ENCODE measurements around the gene GNAI3. TPM values are rescaled to one million over a fixed set of nuclear protein-coding genes. Genes with fewer than 3 reads are reported as not detected.

The GNAI3 gene
- total RNA-seq (7.8 TPM), polyA plus RNA-seq (ENCODE audit: insufficient read depth in 1 of 8, insufficient read length in 8 of 8, low replicate concordance in 1 of 8) (10 to 100 TPM in 1 of 8 donors, 1 to 10 TPM in 7; 6.9 to 10.0 (median 7.3) TPM)
- long read RNA-seq, donor 1, full-length matches to known transcripts: 9 of 9 reads
- long read RNA-seq, donor 1, partial matches to known transcripts: 0 of 9 reads
- long read RNA-seq, donor 1, other reads (novel, unspliced or antisense): 0 of 9 reads
- long read RNA-seq, donor 2, full-length matches to known transcripts: 2 of 2 reads
- long read RNA-seq, donor 2, partial matches to known transcripts: 0 of 2 reads
- long read RNA-seq, donor 2, other reads (novel, unspliced or antisense): 0 of 2 reads
- long read RNA-seq, donor 3, full-length matches to known transcripts: 24 of 24 reads
- long read RNA-seq, donor 3, partial matches to known transcripts: 0 of 24 reads
- long read RNA-seq, donor 3, other reads (novel, unspliced or antisense): 0 of 24 reads
- long read RNA-seq, donor 4, full-length matches to known transcripts: 17 of 28 reads
- long read RNA-seq, donor 4, partial matches to known transcripts: 11 of 28 reads
- long read RNA-seq, donor 4, other reads (novel, unspliced or antisense): 0 of 28 reads
- long read RNA-seq, donor 5, full-length matches to known transcripts: 53 of 69 reads
- long read RNA-seq, donor 5, partial matches to known transcripts: 16 of 69 reads
- long read RNA-seq, donor 5, other reads (novel, unspliced or antisense): 0 of 69 reads
- long read RNA-seq, donor 6, full-length matches to known transcripts: 33 of 40 reads
- long read RNA-seq, donor 6, partial matches to known transcripts: 7 of 40 reads
- long read RNA-seq, donor 6, other reads (novel, unspliced or antisense): 0 of 40 reads
- long read RNA-seq, donor 7, full-length matches to known transcripts: 28 of 42 reads
- long read RNA-seq, donor 7, partial matches to known transcripts: 14 of 42 reads
- long read RNA-seq, donor 7, other reads (novel, unspliced or antisense): 0 of 42 reads
- long read RNA-seq, donor 8, full-length matches to known transcripts: 31 of 37 reads
- long read RNA-seq, donor 8, partial matches to known transcripts: 6 of 37 reads
- long read RNA-seq, donor 8, other reads (novel, unspliced or antisense): 0 of 37 reads
- long read RNA-seq, donor 9, full-length matches to known transcripts: 13 of 18 reads
- long read RNA-seq, donor 9, partial matches to known transcripts: 5 of 18 reads
- long read RNA-seq, donor 9, other reads (novel, unspliced or antisense): 0 of 18 reads
- long read RNA-seq, donor 10, full-length matches to known transcripts: 38 of 50 reads
- long read RNA-seq, donor 10, partial matches to known transcripts: 12 of 50 reads
- long read RNA-seq, donor 10, other reads (novel, unspliced or antisense): 0 of 50 reads
- long read RNA-seq, donor 11, full-length matches to known transcripts: 21 of 37 reads
- long read RNA-seq, donor 11, partial matches to known transcripts: 16 of 37 reads
- long read RNA-seq, donor 11, other reads (novel, unspliced or antisense): 0 of 37 reads

- H3K4me1 ChIP-seq (ENCODE audit: control insufficient read depth, insufficient read depth, low read length): peaks cover 12% of the 10 kb centered on the region
- WGBS (ENCODE audit: insufficient coverage): under 1% methylated on average over 67 of the region's 68 CpGs
Measured at GRCh38 chr1:109548321-109549267, at the start of gene GNAI3. Gene GNAI3 (plus strand): TSS chr1:109548615. CDS start chr1:109548721, 106 bp downstream.

DNA sequence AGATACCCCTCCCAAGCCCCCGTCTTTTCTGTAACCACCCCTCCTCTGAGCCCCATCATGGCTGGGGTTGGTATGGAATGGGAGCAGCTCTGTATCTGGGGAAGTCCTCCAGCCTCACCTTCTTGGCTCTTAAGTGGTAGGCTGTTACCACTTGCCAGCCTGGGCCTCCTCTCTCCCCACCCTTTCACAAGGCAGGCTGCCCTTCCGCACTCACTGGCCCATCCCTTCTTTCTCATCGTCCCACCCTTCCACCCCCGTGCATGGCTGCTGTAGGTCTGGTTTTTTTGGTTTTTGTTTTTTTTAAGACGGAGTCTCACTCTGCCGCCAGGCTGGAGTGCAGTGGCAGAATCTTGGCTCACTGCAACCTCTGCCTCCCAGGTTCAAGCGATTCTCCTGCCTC is 49.3 kb upstream of the GNAI3 start:
- peaks cover 48% of the 10 kb centered on the region for H3K36me3 ChIP-seq (ENCODE audit: control insufficient read depth, insufficient read depth, low read length)
- H3K9me3 ChIP-seq (replicated peaks; ENCODE audit: control insufficient read depth, low read depth, low read length): no peaks in the 10 kb centered on the region
- H3K4me1 ChIP-seq (ENCODE audit: control insufficient read depth, insufficient read depth, low read length): peaks cover 46% of the 10 kb centered on the region
- no peaks in the 10 kb centered on the region for H3K27me3 ChIP-seq (ENCODE audit: control insufficient read depth, insufficient read depth, low read length)
- DNase-seq: no peak
- H3K27ac ChIP-seq (ENCODE audit: low read length): no peak overlapping the region
- no peak overlapping the region for H3K4me3 ChIP-seq (ENCODE audit: low read length)
- no CpG with 5 or more reads among the region's 7 CpGs for WGBS (ENCODE audit: insufficient coverage)

More at GRCh38 chr1:109548321-109549267, at the start of gene GNAI3:
- DNase-seq: peak; percentile 99
- no peaks in the 10 kb centered on the region for H3K36me3 ChIP-seq (ENCODE audit: control insufficient read depth, insufficient read depth, low read length)
- H3K9me3 ChIP-seq (replicated peaks; ENCODE audit: control insufficient read depth, low read depth, low read length): no peaks in the 10 kb centered on the region
- no peaks in the 10 kb centered on the region for H3K27me3 ChIP-seq (ENCODE audit: control insufficient read depth, insufficient read depth, low read length)
- peak within 1 kb of the TSS; percentile 99 for H3K27ac ChIP-seq (ENCODE audit: low read length)
- peak within 1 kb of the TSS; percentile 75 for H3K4me3 ChIP-seq (ENCODE audit: low read length)

DNA sequence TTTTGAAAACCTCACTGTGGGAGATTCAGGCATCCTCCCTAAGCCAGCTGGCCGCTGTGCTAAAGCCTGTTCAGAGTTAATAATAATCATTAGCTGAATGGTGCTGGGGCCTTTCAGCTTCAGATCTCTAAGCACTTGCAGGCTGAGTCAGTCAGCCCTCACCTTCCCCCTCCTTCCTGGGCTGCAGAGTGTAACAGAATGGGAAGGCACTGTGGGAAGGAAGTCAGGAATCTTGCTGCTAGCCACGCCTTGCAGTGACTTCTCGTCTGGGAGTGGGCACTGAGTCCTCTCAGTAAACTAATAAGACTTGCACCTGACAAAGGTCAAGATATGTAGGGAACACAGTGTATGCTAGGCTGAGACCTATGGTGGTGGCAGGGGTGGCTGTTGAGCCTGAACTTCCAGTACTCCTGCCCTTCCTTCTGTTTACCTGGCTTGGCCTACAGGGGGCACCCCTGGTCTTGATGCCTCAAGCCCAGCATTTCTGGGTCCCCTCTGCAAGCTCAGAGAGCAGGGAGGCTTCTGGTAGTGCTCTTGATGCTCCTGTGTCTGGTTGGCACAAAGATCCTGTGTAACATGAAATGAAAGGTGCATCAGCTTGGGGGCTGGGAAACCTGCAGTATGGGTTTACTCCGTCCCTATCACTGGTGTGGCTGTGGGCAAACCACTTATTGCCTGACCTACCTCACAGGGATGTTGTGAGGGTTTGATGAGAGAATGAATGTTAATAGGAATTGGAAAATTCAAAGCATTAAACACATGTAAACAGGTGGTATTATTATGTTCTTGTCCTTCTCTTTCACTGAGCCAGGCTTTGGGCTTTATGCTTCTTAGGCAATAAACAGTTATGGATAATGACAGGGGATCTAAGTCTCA is 48.5 kb upstream of the GNAI3 start:
- H3K4me3 ChIP-seq (ENCODE audit: low read length): no peak overlapping the region
- H3K27ac ChIP-seq (ENCODE audit: low read length): no peak overlapping the region
- no peak for DNase-seq
- no CpG with 5 or more reads among the region's 4 CpGs for WGBS (ENCODE audit: insufficient coverage)
- H3K36me3 ChIP-seq (ENCODE audit: control insufficient read depth, insufficient read depth, low read length): peaks cover 48% of the 10 kb centered on the region
- no peaks in the 10 kb centered on the region for H3K9me3 ChIP-seq (replicated peaks; ENCODE audit: control insufficient read depth, low read depth, low read length)
- H3K4me1 ChIP-seq (ENCODE audit: control insufficient read depth, insufficient read depth, low read length): peaks cover 40% of the 10 kb centered on the region
- H3K27me3 ChIP-seq (ENCODE audit: control insufficient read depth, insufficient read depth, low read length): no peaks in the 10 kb centered on the region

DNA sequence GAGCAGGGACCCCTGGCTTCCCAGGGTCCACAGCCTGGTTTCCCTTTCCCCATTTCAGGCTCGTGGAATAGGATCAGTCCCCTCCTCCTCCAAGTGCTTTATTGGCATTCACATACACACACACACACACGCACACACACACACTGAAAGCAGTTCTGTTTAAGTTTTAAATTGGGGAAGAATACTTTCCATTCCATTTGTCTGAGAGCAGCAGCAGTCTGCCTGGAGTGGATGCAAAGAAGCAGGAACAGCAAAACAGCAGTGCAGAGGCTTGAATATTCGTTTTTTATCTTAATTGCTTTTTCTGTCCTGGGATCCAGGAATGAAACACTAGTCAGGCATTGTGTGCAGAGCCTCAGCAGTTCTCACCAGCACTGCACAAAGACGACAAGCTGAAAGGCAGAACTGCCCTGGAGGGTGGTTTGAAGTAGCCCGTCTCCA is 47.5 kb upstream of the GNAI3 start:
- 63% methylated on average over 2 of the region's 5 CpGs for WGBS (ENCODE audit: insufficient coverage)
- Histone ChIP-seq H3K4me1 (ENCODE audit: control insufficient read depth, insufficient read depth, low read length) (peaks cover 36% of the 10 kb centered on the region), H3K4me3 (ENCODE audit: low read length) (no peak overlapping the region), H3K9me3 (replicated peaks; ENCODE audit: control insufficient read depth, low read depth, low read length) (no peaks in the 10 kb centered on the region), H3K27me3 (ENCODE audit: control insufficient read depth, insufficient read depth, low read length) (no peaks in the 10 kb centered on the region), H3K27ac (ENCODE audit: low read length) (no peak overlapping the region), H3K36me3 (ENCODE audit: control insufficient read depth, insufficient read depth, low read length) (peaks cover 42% of the 10 kb centered on the region)
- DNase-seq: peak; percentile 44

DNA sequence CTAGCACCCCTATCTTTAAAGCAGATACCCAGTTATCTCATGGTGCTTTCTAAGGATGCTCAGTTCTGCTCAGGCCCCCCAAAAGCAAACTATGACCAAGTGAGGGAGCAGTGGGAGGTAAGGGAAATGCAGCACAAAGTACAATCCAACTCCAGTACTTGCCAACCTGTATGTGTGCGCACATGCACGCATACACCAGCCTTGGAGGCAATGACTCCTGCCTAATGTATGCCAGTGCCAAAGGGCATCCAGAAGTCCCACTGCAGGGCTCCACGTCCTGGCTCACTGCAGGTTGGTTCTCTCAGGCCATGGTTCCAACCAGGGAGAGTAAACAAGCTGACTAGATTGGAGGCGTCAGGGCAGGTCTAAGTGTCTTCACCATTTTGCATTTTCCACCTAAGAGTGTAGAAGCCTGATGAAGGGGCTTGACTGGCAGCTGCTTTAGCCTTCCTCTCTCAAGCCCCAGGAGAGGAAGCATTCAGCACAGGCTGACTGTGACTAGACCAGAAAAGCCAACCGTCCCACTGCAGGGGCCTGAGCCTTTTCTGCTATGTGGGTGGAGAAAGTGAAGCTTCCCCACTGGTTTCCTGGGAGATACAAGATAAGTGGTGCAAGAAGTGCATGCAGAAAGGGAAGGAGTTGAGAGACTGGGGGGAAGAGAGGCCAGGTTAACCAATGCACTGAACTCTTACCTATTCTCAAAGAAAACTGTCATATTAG is 46.6 kb upstream of the GNAI3 start:
- Histone ChIP-seq H3K27me3 (ENCODE audit: control insufficient read depth, insufficient read depth, low read length) (no peaks in the 10 kb centered on the region), H3K27ac (ENCODE audit: low read length) (no peak overlapping the region), H3K4me3 (ENCODE audit: low read length) (no peak overlapping the region), H3K9me3 (replicated peaks; ENCODE audit: control insufficient read depth, low read depth, low read length) (no peaks in the 10 kb centered on the region), H3K36me3 (ENCODE audit: control insufficient read depth, insufficient read depth, low read length) (peaks cover 36% of the 10 kb centered on the region), H3K4me1 (ENCODE audit: control insufficient read depth, insufficient read depth, low read length) (peaks cover 35% of the 10 kb centered on the region)
- 82% methylated on average over 4 of the region's 5 CpGs for WGBS (ENCODE audit: insufficient coverage)
- DNase-seq: no peak

GRCh38 chr1:109502364-109502851 is 46.0 kb upstream of the GNAI3 start:
- Histone ChIP-seq H3K27me3 (ENCODE audit: control insufficient read depth, insufficient read depth, low read length) (no peaks in the 10 kb centered on the region), H3K4me3 (ENCODE audit: low read length) (no peak overlapping the region), H3K27ac (ENCODE audit: low read length) (no peak overlapping the region), H3K9me3 (replicated peaks; ENCODE audit: control insufficient read depth, low read depth, low read length) (no peaks in the 10 kb centered on the region), H3K36me3 (ENCODE audit: control insufficient read depth, insufficient read depth, low read length) (peaks cover 36% of the 10 kb centered on the region), H3K4me1 (ENCODE audit: control insufficient read depth, insufficient read depth, low read length) (peaks cover 31% of the 10 kb centered on the region)
- 80% methylated on average over 1 of the region's 3 CpGs for WGBS (ENCODE audit: insufficient coverage)
- DNase-seq: no peak

- Histone ChIP-seq H3K36me3 (ENCODE audit: control insufficient read depth, insufficient read depth, low read length) (peaks cover 38% of the 10 kb centered on the region), H3K27me3 (ENCODE audit: control insufficient read depth, insufficient read depth, low read length) (no peaks in the 10 kb centered on the region), H3K4me3 (ENCODE audit: low read length) (no peak overlapping the region), H3K27ac (ENCODE audit: low read length) (no peak overlapping the region), H3K9me3 (replicated peaks; ENCODE audit: control insufficient read depth, low read depth, low read length) (no peaks in the 10 kb centered on the region), H3K4me1 (ENCODE audit: control insufficient read depth, insufficient read depth, low read length) (peaks cover 30% of the 10 kb centered on the region)
- WGBS (ENCODE audit: insufficient coverage): 81% methylated on average over 2 of the region's 5 CpGs
- DNase-seq: no peak
Measured at GRCh38 chr1:109503935-109504334, 44.5 kb upstream of the GNAI3 start.

DNA sequence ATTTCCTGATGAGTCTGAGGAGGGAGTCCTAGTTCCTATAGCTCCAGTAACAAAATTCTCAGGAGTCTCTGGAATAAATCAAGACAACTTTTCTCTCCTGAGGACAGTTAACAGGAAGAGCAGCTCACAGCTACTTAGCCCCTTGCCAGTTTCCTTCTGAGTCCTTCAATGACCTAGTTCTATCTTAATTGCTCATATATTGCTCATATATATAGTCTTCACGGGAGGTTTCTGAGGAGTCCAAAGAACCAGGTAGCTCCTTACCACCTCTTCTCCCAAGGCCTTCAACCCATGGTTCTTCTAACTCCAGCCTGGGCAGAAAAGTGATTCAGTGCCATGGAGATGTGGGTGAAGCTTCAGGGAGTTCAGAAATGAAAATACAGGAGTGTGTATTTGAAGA is 43.4 kb upstream of the GNAI3 start:
- H3K4me1 ChIP-seq (ENCODE audit: control insufficient read depth, insufficient read depth, low read length): peaks cover 27% of the 10 kb centered on the region
- H3K4me3 ChIP-seq (ENCODE audit: low read length): no peak overlapping the region
- no peak overlapping the region for H3K27ac ChIP-seq (ENCODE audit: low read length)
- H3K9me3 ChIP-seq (replicated peaks; ENCODE audit: control insufficient read depth, low read depth, low read length): no peaks in the 10 kb centered on the region
- peaks cover 35% of the 10 kb centered on the region for H3K36me3 ChIP-seq (ENCODE audit: control insufficient read depth, insufficient read depth, low read length)
- no CpG with 5 or more reads among the region's 1 CpG for WGBS (ENCODE audit: insufficient coverage)
- no peaks in the 10 kb centered on the region for H3K27me3 ChIP-seq (ENCODE audit: control insufficient read depth, insufficient read depth, low read length)
- no peak for DNase-seq
